ENCODE data around the gene EEF2KMT. TPM values are rescaled to one million over a fixed set of nuclear protein-coding genes. Genes with fewer than 3 reads are reported as not detected.
A peak's percentile ranks its signal among the peaks of the same experiment; 100 is the strongest.
"Not testable (repeated sequence)": the region's sequence is repeated elsewhere in the genome, so short reads cannot be mapped to it uniquely, and the experiment has no call there.

Gene EEF2KMT
- total and polyA plus RNA-seq, 8 donors: 7.2 to 16.5 (median 13.0) TPM

DNA sequence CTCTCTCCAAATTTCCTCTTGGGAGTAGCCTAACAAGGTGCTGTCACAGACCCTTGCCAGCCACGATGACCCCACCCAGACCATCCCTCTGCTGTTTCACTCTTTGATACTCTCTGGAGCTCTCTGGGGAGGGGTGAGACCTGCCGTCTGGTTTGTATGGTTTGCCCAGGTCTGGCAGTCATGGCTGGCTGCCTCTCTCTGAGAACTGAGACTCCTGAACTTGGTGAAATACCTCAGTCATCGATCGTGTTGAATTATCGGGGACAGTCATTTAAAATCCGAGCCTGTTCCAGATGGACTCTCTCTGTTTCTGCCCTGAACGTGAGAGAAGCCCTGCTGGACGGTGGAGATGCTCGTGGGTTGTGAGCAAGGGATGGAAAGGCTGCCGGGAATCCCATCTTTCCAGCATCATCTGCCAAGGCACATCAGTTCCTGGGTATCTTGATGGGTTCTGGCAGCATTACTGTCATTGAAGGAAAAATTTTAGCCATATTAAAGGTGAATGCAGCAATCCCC is 19.2 kb upstream of the EEF2KMT start:
- H3K4me1 ChIP-seq; ATAC-seq; H3K4me3 ChIP-seq; intact Hi-C loops (cut with DNase I); H3K9me3 ChIP-seq; H3K36me3 ChIP-seq; DNase-seq; H3K27ac ChIP-seq: not testable (repeated sequence)
- H3K27me3 ChIP-seq: peaks cover 0 to 11% of the 10 kb centered on the region in 2 donors

- H3K4me1 ChIP-seq; H3K36me3 ChIP-seq; H3K27ac ChIP-seq; H3K9me3 ChIP-seq; intact Hi-C loops (cut with DNase I); ATAC-seq; DNase-seq; H3K4me3 ChIP-seq; H3K27me3 ChIP-seq: not testable (repeated sequence)
These were observed 13.3 kb upstream of the EEF2KMT start for GRCh38 chr16:5110933-5111332.

DNA sequence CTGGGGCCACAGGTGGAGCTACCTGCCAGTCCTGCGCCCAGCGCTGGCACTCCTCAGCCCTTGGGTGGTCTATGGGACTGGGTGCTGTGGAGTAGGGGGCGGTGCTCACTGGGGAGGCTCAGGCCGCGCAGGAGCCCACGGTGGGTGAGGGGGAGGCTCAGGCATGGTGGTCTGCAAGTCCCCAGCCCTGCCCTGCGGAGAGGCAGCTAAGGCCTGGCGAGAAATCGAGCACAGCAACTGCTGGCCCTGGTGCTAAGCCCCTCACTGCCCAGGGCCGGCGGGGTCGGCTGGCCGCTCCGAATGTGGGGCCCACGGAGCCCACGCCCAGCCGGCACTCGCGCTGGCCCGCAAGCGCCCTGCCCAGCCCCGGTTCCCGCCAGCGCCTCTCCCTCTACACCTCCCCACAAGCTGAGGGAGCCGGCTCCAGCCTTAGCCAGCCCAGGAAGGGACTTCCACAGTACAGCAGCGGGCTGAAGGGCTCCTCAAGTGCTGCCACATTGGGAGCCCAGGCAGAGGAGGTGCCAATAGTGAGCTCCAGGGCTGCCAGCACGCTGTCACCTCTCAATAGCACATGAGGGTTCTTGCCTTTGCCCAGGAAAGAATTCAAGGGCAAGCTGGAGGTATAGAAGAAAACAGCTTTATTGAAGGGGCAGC is 11.0 kb upstream of the EEF2KMT start:
- Histone ChIP-seq H3K4me3 (no peak overlapping the region), H3K9me3 (no peaks in the 10 kb centered on the region), H3K27me3 (no peaks in the 10 kb centered on the region), H3K4me1 (no peaks in the 10 kb centered on the region), H3K27ac (no peak overlapping the region), H3K36me3 (no peaks in the 10 kb centered on the region)
- ATAC-seq (no peak), DNase-seq (no peak)
- TF ChIP-seq, protein P1, sequence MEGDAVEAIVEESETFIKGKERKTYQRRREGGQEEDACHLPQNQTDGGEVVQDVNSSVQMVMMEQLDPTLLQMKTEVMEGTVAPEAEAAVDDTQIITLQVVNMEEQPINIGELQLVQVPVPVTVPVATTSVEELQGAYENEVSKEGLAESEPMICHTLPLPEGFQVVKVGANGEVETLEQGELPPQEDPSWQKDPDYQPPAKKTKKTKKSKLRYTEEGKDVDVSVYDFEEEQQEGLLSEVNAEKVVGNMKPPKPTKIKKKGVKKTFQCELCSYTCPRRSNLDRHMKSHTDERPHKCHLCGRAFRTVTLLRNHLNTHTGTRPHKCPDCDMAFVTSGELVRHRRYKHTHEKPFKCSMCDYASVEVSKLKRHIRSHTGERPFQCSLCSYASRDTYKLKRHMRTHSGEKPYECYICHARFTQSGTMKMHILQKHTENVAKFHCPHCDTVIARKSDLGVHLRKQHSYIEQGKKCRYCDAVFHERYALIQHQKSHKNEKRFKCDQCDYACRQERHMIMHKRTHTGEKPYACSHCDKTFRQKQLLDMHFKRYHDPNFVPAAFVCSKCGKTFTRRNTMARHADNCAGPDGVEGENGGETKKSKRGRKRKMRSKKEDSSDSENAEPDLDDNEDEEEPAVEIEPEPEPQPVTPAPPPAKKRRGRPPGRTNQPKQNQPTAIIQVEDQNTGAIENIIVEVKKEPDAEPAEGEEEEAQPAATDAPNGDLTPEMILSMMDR (IDR thresholded peaks at IDR 0.05): no peak
- intact Hi-C loops (cut with DNase I): no loop called here

GRCh38 chr16:5105039-5105438 is 7.4 kb upstream of the EEF2KMT start:
- DNase-seq; H3K27me3 ChIP-seq; H3K9me3 ChIP-seq; ATAC-seq; H3K4me1 ChIP-seq; H3K27ac ChIP-seq; H3K4me3 ChIP-seq; H3K36me3 ChIP-seq; intact Hi-C loops (cut with DNase I): not testable (repeated sequence)

DNA sequence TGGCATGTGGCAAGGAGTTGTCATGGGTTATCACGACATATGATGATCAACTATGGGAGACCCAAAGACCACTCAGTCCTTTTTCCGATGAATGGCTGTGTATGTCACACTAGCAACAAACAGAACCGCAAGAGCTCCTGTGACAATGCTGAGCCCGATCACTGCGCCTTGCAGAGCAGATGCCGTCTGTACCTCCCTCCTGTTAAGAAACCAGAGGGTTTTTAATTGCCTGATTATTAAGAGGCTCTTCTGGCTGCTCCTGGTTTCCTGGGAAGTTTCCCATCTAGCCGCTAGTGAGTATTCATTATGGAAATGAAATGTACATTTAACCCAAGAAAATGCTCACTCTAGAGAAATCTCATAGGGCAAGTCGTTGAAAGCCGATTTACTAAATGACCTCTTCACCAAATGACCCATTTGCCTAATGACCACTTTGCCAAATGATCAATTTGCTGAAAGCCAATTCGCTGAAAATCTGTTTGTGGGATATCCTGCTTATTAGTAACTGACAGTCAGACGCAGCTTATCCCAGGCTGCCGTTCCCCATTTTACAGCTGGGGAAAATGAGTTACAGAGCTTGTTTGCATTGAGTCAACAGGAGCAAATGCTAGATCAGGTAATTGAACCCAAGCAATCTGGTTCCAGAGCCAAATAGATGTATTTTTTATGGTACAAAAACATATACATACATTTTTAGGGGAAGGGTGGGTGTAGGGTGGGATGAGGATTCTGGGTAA is 5.9 kb upstream of the EEF2KMT start:
- H3K36me3 ChIP-seq; H3K27ac ChIP-seq; H3K9me3 ChIP-seq; H3K4me3 ChIP-seq; H3K4me1 ChIP-seq; intact Hi-C loops (cut with DNase I); H3K27me3 ChIP-seq; ATAC-seq; DNase-seq: not testable (repeated sequence)

DNA sequence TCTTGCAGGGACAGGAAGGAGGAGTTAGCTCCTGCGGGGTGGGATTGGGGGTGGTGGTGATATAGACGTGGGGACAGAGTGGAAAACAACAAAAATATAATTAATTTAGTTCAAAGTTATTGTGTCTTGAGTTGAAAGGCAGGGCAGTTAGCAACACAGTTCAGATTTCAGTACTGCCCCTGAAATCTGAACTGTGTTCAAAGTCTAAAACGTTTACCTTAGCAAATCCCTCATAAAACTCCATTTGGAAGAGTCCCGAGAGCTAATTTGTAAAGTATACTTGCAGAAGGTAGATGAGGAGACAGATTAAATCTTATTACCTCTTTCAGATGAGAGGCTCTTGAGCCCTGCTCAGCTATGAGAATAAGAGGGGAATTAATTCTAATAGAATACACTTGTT is 1.6 kb upstream of the EEF2KMT start:
- ATAC-seq; H3K27me3 ChIP-seq; H3K36me3 ChIP-seq; H3K9me3 ChIP-seq; DNase-seq; H3K27ac ChIP-seq; intact Hi-C loops (cut with DNase I): not testable (repeated sequence)
- H3K4me1 ChIP-seq: peaks cover 0 to 14% of the 10 kb centered on the region in 2 donors
- H3K4me3 ChIP-seq: peak overlapping the region in 1 of 2 donors; percentile 76

DNA sequence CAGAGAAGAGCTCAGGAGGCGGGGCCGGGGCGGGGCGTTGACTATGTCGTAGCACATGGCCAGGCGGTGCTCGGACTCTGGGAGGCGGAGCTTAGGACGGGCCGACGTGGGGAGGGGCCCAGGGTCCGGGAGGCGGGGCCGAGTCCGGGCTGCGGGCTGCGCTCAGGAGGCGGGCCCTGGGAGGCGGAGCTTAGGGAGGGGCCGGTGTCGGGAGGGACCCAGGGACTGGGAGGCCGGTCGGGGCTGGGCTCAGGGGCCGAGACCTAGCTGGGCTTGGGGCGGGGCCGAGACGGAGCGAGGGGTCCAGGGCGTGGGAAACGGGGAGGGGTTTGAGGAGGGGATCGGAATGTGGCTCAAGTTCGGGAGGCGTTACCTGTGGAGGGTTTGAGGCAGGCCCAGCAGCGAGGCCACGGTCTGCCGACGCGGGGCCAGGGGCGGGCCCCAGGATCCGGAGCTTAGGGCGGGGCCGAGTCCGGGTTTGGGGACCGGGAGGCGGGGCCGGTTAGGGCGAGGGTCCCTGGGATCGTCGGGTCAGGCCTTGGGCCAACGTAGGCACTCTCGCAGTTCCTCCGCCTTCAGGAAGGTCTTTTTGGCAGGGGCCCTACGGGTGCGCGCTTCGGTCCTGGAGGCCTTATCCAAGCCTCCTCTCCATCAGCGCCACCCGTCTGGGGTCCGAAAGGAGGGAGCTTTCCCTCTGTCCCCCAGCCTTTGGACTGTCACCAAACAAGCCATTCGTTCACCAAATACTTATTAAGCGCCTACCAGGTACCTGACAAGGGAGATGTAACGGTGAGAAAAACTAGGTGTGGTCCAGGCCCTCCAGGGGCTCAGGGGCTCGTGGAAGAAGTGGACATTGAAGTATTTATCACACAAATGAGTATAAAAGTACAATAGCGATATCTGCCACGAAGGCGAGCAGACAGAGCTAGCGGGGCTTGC is 895 bp upstream of the EEF2KMT start:
- H3K27me3 ChIP-seq; H3K36me3 ChIP-seq; H3K9me3 ChIP-seq; ATAC-seq; intact Hi-C loops (cut with DNase I): not testable (repeated sequence)
- Histone ChIP-seq H3K27ac (peak overlapping the region; percentile 39 to 77), H3K4me1 (peaks cover 0 to 14% of the 10 kb centered on the region in 2 donors), H3K4me3 (peak overlapping the region; percentile 38 to 76)
- DNase-seq: peak; percentile 67 to 94 (median 86)

GRCh38 chr16:5097061-5097469 is 530 bp downstream of the EEF2KMT start:
- Histone ChIP-seq H3K4me3 (peak overlapping the region; percentile 54 to 76), H3K27ac (peak overlapping the region in 1 of 2 donors; percentile 77), H3K4me1 (peaks cover 0 to 14% of the 10 kb centered on the region in 2 donors)
- H3K36me3 ChIP-seq; H3K9me3 ChIP-seq; H3K27me3 ChIP-seq; intact Hi-C loops (cut with DNase I); ATAC-seq: not testable (repeated sequence)
- DNase-seq: peak in 2 of 4 donors; percentile 11 to 54

GRCh38 chr16:5096437-5097060 is 1.0 kb downstream of the EEF2KMT start:
- ATAC-seq; H3K36me3 ChIP-seq; H3K27me3 ChIP-seq; H3K9me3 ChIP-seq; intact Hi-C loops (cut with DNase I); DNase-seq; H3K27ac ChIP-seq: not testable (repeated sequence)
- Histone ChIP-seq H3K4me3 (peak overlapping the region; percentile 54 to 76), H3K4me1 (peaks cover 0 to 14% of the 10 kb centered on the region in 2 donors)

- H3K27ac ChIP-seq; H3K36me3 ChIP-seq; H3K4me3 ChIP-seq; ATAC-seq; H3K27me3 ChIP-seq; DNase-seq; H3K9me3 ChIP-seq; intact Hi-C loops (cut with DNase I): not testable (repeated sequence)
- H3K4me1 ChIP-seq: peaks cover 0 to 14% of the 10 kb centered on the region in 2 donors
These were observed 2.3 kb downstream of the EEF2KMT start for GRCh38 chr16:5095145-5095830.

All from left lung (tissue), 10 donors.